Measurements from ENCODE around the gene CLASP2. TPM values are rescaled to one million over a fixed set of nuclear protein-coding genes. Genes with fewer than 3 reads are reported as not detected.
"Not testable (repeated sequence)": the region's sequence is repeated elsewhere in the genome, so short reads cannot be mapped to it uniquely, and the experiment has no call there.

CLASP2 gene
- total RNA-seq, 1 experiment from 2014 or later: 66.3 TPM

GRCh38 chr3:33456756-33457155, 261.3 kb downstream of the CLASP2 start:
- peaks cover 6% of the 10 kb centered on the region for H3K4me1 Mint-ChIP-seq (ENCODE audit: low read depth, unreplicated experiment)
- peaks cover 24% of the 10 kb centered on the region for H3K9me3 Mint-ChIP-seq (ENCODE audit: unreplicated experiment)
- POLR2A ChIA-PET: no interaction called here
- TF ChIP-seq, protein P1, sequence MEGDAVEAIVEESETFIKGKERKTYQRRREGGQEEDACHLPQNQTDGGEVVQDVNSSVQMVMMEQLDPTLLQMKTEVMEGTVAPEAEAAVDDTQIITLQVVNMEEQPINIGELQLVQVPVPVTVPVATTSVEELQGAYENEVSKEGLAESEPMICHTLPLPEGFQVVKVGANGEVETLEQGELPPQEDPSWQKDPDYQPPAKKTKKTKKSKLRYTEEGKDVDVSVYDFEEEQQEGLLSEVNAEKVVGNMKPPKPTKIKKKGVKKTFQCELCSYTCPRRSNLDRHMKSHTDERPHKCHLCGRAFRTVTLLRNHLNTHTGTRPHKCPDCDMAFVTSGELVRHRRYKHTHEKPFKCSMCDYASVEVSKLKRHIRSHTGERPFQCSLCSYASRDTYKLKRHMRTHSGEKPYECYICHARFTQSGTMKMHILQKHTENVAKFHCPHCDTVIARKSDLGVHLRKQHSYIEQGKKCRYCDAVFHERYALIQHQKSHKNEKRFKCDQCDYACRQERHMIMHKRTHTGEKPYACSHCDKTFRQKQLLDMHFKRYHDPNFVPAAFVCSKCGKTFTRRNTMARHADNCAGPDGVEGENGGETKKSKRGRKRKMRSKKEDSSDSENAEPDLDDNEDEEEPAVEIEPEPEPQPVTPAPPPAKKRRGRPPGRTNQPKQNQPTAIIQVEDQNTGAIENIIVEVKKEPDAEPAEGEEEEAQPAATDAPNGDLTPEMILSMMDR (IDR thresholded peaks at IDR 0.05; ENCODE audit: insufficient read depth in 1 of 2, low read depth in 1 of 2, low read length in 1 of 2, severe bottlenecking in 1 of 2, unreplicated experiment in 1 of 2): no peak
- H3K27ac Mint-ChIP-seq (ENCODE audit: unreplicated experiment): no peak overlapping the region
- CTCF ChIA-PET: no interaction called here
- H3K36me3 Mint-ChIP-seq (ENCODE audit: insufficient read depth, unreplicated experiment): peaks cover 26% of the 10 kb centered on the region
- no peaks in the 10 kb centered on the region for H3K27me3 Mint-ChIP-seq (ENCODE audit: insufficient read depth, unreplicated experiment)
- no peaks in the 10 kb centered on the region for H3K27me3 ChIP-seq (replicated peaks; ENCODE audit: control insufficient read depth, insufficient read depth, low read length)
- no peak overlapping the region for H3K4me3 Mint-ChIP-seq (ENCODE audit: unreplicated experiment)
- H3K4me3 ChIP-seq (ENCODE audit: low read depth, low read length): no peak overlapping the region
- no peaks in the 10 kb centered on the region for H3K4me1 ChIP-seq
- H3K9me3 ChIP-seq: peaks cover 25% of the 10 kb centered on the region
- DNase-seq: no peak
- BruUV-seq (replicated peaks): no TSS peak
- intact Hi-C loops (cut with micrococcal nuclease; ENCODE audit: unreplicated experiment): no loop called here
- H3K36me3 ChIP-seq (ENCODE audit: control insufficient read depth, insufficient read depth, low read length): 0 out of 2 replicates have a peak, but pooled peaks cover 1% of the 10 kb centered on the region

GRCh38 chr3:33453331-33453761, 264.7 kb downstream of the CLASP2 start:
- POLR2A ChIA-PET: no interaction called here
- no peak overlapping the region for H3K4me3 ChIP-seq (ENCODE audit: low read depth, low read length)
- no peak for DNase-seq
- BruUV-seq (replicated peaks): no TSS peak
- H3K9me3 ChIP-seq: no peaks in the 10 kb centered on the region; the same call in 1 of the 2 replicates
- H3K4me3 Mint-ChIP-seq (ENCODE audit: unreplicated experiment): no peak overlapping the region
- 0 out of 2 replicates have a peak, but pooled peaks cover 1% of the 10 kb centered on the region for H3K36me3 ChIP-seq (ENCODE audit: control insufficient read depth, insufficient read depth, low read length)
- H3K4me1 Mint-ChIP-seq (ENCODE audit: low read depth, unreplicated experiment): peaks cover 8% of the 10 kb centered on the region
- no peaks in the 10 kb centered on the region for H3K27me3 ChIP-seq (replicated peaks; ENCODE audit: control insufficient read depth, insufficient read depth, low read length)
- peaks cover 20% of the 10 kb centered on the region for H3K36me3 Mint-ChIP-seq (ENCODE audit: insufficient read depth, unreplicated experiment)
- H3K27me3 Mint-ChIP-seq (ENCODE audit: insufficient read depth, unreplicated experiment): no peaks in the 10 kb centered on the region
- intact Hi-C loops (cut with micrococcal nuclease; ENCODE audit: unreplicated experiment): no loop called here
- H3K9me3 Mint-ChIP-seq (ENCODE audit: unreplicated experiment): peaks cover 17% of the 10 kb centered on the region
- H3K27ac Mint-ChIP-seq (ENCODE audit: unreplicated experiment): no peak overlapping the region
- TF ChIP-seq, protein P1 (IDR thresholded peaks at IDR 0.05; ENCODE audit: insufficient read depth in 1 of 2, low read depth in 1 of 2, low read length in 1 of 2, severe bottlenecking in 1 of 2, unreplicated experiment in 1 of 2): no peak
- no peaks in the 10 kb centered on the region for H3K4me1 ChIP-seq
- CTCF ChIA-PET: no interaction called here

GRCh38 chr3:33451994-33452393, 266.1 kb downstream of the CLASP2 start:
- H3K27ac Mint-ChIP-seq (ENCODE audit: unreplicated experiment); CTCF ChIA-PET; POLR2A ChIA-PET; H3K4me3 Mint-ChIP-seq (ENCODE audit: unreplicated experiment); DNase-seq; H3K4me1 ChIP-seq; H3K9me3 ChIP-seq; H3K4me3 ChIP-seq (ENCODE audit: low read depth, low read length); H3K27me3 Mint-ChIP-seq (ENCODE audit: insufficient read depth, unreplicated experiment); H3K27me3 ChIP-seq (replicated peaks; ENCODE audit: control insufficient read depth, insufficient read depth, low read length); intact Hi-C loops (cut with micrococcal nuclease; ENCODE audit: unreplicated experiment); H3K4me1 Mint-ChIP-seq (ENCODE audit: low read depth, unreplicated experiment); H3K36me3 ChIP-seq (ENCODE audit: control insufficient read depth, insufficient read depth, low read length); BruUV-seq (replicated peaks): not testable (repeated sequence)
- Mint-ChIP-seq H3K9me3 (ENCODE audit: unreplicated experiment) (peaks cover 17% of the 10 kb centered on the region), H3K36me3 (ENCODE audit: insufficient read depth, unreplicated experiment) (peaks cover 20% of the 10 kb centered on the region)

DNA sequence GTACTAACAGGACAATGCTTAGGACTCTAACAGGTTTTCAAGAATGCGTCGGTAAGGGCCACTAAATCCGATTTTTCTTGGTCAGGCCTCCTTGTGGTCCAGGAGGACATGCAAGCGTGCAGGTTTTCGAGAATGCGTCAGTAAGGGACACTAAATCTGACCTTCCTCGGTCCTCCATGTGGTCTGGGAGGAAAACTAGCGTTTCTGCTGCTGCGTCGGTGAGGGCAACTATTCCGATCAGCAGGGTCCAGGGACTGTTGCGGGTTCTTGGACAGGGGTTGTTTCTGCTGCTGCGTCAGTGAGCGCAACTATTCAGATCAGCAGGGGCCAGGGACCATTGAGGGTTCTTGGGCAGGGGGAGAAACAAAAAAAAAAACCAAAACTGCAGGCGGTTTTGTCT, 270.1 kb downstream of the CLASP2 start:
- H3K36me3 ChIP-seq (ENCODE audit: control insufficient read depth, insufficient read depth, low read length): no peaks in the 10 kb centered on the region
- Mint-ChIP-seq H3K4me1 (ENCODE audit: low read depth, unreplicated experiment) (peaks cover 8% of the 10 kb centered on the region), H3K27ac (ENCODE audit: unreplicated experiment) (no peak overlapping the region), H3K9me3 (ENCODE audit: unreplicated experiment) (peaks cover 16% of the 10 kb centered on the region), H3K36me3 (ENCODE audit: insufficient read depth, unreplicated experiment) (peaks cover 7% of the 10 kb centered on the region), H3K27me3 (ENCODE audit: insufficient read depth, unreplicated experiment) (no peaks in the 10 kb centered on the region), H3K4me3 (ENCODE audit: unreplicated experiment) (peak overlapping the region; percentile 85)
- DNase-seq: no peak
- H3K27me3 ChIP-seq (replicated peaks; ENCODE audit: control insufficient read depth, insufficient read depth, low read length): no peaks in the 10 kb centered on the region
- ChIA-PET POLR2A (no interaction called here), CTCF (no interaction called here)
- intact Hi-C loops (cut with micrococcal nuclease; ENCODE audit: unreplicated experiment): no loop called here
- peaks cover 7% of the 10 kb centered on the region for H3K4me1 ChIP-seq
- no TSS peak for BruUV-seq (replicated peaks)
- H3K9me3 ChIP-seq: no peaks in the 10 kb centered on the region
- no peak overlapping the region for H3K4me3 ChIP-seq (ENCODE audit: low read depth, low read length)
- TF ChIP-seq, protein P1 (IDR thresholded peaks at IDR 0.05; ENCODE audit: insufficient read depth in 1 of 2, low read depth in 1 of 2, low read length in 1 of 2, severe bottlenecking in 1 of 2, unreplicated experiment in 1 of 2): no peak

DNA sequence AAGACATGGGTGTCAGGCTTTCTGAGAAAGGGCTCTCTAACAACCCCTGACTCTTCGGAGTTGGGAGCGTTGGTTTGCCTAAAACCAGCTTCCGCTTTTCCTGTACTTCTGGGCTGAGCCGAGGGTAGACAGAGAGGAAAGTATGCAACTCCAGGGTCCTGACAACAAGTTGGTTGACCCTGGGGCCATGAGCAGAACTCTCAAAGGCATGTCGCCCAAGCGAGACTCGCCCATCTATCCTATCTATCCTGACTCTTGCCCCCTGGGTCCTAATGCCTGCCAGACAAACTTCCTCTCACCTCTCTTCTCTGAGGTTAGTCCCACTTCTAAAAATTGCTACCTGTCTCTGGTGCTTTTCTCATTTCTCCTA, 270.8 kb downstream of the CLASP2 start:
- H3K36me3 ChIP-seq (ENCODE audit: control insufficient read depth, insufficient read depth, low read length); H3K9me3 ChIP-seq; BruUV-seq (replicated peaks); intact Hi-C loops (cut with micrococcal nuclease; ENCODE audit: unreplicated experiment); H3K27me3 ChIP-seq (replicated peaks; ENCODE audit: control insufficient read depth, insufficient read depth, low read length); H3K4me1 ChIP-seq; H3K9me3 Mint-ChIP-seq (ENCODE audit: unreplicated experiment); H3K36me3 Mint-ChIP-seq (ENCODE audit: insufficient read depth, unreplicated experiment); H3K27me3 Mint-ChIP-seq (ENCODE audit: insufficient read depth, unreplicated experiment); H3K4me1 Mint-ChIP-seq (ENCODE audit: low read depth, unreplicated experiment); CTCF ChIA-PET: not testable (repeated sequence)
- peak overlapping the region; percentile 50 for H3K27ac Mint-ChIP-seq (ENCODE audit: unreplicated experiment)
- peak; percentile 32 to 40 for DNase-seq
- peak overlapping the region; percentile 85 for H3K4me3 Mint-ChIP-seq (ENCODE audit: unreplicated experiment)
- POLR2A ChIA-PET: interaction anchor here (0.6 kb wide), 1 partner anchor 168 kb away, joined by 5 read pairs; no protein-coding TSS in a partner anchor
- H3K4me3 ChIP-seq (ENCODE audit: low read depth, low read length): peak overlapping the region; percentile 40

Measured in Caco-2 (cell line).